NCI-H1436 (cell line): Measurements from ENCODE around the gene CRY2.
A peak's percentile ranks its signal among the peaks of the same experiment; 100 is the strongest.
"Not testable (repeated sequence)": the region's sequence is repeated elsewhere in the genome, so short reads cannot be mapped to it uniquely, and the experiment has no call there.

Experiments used
- DNase-seq: peaks from one replicate; lab custom pipeline; 2025; lab: John Stamatoyannopoulos, UW

The CRY2 gene

DNA sequence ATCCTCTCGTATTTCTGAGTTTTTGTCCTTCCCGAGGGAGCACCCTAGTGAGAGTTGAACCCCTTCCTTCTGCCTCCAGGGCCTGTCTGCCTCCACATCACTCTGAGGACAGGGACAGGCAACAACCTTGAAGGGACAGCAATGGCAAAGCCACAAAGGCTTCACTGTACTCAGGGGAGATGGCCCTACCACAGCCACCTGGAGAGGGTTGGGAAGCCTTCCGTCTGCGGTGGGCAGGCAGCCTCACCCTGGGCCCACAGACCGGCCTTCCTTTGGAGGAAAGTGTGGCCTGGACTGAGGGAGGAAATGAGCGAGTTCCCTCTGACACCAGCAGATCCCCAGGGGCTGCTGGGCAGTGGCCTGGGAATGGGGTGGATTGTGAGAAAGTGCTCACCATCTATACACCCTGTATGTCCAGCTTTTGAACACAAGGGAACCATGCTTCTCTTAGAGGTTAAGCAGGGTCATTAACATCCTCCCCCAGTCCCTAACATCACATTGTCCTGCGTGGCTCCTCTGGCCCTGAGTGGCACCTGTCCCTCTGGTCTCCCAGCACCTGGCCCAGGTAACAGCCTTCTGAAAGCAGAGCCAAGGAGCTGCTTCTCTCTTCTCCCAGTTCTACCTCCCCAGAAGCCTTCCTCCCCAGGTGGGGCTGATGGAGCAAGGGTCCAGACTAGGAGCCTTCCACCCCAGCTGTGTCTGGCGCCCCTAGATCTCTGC, 35.5 kb upstream of the CRY2 start:
- no peak for DNase-seq

DNA sequence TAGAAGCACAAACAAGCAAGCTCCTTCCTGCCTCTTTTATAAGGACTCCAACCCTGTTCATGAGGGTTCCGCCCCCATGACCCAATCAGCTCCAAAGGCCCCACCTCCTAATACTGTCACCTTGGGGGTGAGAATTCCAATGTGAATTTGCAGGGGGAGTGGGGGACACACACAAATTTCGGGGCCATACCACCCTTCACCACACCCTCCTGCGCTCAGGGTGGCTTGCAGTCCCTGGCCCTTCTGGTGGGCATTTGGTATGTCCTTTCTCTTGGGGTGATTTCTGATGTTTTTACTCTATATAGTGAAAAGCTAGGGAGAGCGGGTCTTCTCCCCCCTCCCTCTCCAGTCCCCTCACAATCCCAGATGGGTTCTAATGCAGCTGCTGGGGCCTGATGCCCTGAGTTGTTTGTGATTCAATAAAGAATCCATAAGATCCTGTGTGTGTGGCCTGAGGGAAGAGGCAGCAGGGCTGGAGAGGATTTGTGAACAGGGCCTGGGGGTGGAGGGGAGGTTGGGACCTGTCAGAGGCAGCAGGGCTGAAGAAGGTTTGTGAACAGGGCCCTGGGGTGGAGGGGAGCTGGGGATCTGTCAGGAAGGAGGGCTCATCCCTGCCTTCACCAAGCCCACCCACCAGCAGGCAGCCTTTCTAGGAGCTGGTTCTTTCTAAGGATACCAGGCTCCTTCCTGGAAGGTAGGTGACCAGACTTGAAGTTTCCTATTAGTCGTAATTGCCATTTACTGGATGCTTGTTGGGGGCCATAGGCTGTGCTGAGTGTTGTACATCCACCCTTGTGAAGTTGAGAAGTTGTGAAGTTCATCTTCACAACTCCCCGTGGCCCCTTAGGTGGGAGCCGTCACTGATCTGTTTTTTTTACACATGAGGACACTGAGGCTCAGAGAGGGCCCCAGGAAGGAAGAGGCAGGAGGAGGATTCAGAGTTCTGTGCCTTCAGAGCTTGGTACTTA, 34.4 kb upstream of the CRY2 start:
- no peak for DNase-seq

- DNase-seq = no peak
Observed at GRCh38 chr11:45815747-45816146, 31.5 kb upstream of the CRY2 start.

- DNase-seq = no peak
Observed at GRCh38 chr11:45816614-45817013, 30.7 kb upstream of the CRY2 start.

- no peak for DNase-seq
Observed at GRCh38 chr11:45817191-45817590, 30.1 kb upstream of the CRY2 start.

DNA sequence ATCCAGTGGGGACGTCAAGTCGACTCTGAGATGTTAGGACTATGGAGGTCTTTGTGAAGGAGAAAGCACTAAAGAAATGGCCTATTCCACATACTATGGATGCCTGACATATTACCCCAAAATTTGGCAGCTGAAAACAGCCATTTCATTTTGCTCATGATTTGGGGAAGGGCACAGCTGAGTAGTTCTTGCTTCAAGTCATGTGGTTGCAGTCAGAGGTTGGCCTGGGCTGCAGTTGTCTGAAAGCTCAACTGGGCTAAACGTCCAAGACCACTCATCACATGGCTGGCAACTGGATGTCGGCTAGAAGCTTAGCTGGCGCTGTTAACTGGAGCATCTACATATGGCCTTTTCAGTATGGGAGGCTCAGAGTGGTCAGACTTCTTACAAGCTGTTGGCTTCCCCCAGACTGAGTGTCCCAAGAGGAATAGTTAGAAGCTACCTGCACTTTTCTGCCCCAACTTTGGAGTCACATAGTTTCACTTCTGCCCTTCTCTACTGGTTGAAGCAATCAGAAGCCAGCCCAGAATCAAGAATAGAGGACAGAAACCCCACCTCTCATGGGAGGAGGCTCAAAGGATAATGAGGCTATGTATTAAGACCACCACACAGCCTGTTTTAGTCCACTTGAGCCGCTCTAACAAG, 28.2 kb upstream of the CRY2 start:
- no peak for DNase-seq

GRCh38 chr11:45820211-45820857, 26.9 kb upstream of the CRY2 start:
- no peak for DNase-seq

GRCh38 chr11:45826492-45826891, 20.8 kb upstream of the CRY2 start:
- not testable (repeated sequence) for DNase-seq

DNA sequence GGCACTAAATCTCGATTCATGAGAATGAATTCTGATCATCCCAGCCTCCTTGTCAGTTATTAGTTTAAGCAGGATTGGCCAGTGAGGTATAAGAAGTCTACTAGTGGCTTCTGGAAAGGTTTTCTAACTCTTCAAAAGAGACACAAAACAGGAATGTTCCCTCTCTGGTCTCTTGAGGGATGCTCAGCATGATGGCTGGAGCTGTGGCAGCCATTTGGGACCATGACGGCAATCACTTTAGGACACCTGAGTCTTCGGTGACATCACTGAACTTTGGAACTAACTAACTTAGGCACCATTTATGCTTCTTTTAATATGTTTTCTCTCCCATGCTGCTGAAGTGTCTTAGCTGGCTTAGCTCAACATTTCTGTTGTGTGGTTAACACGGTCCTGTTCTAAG, 20.2 kb upstream of the CRY2 start:
- no peak for DNase-seq

GRCh38 chr11:45828996-45829395, 18.3 kb upstream of the CRY2 start:
- no peak for DNase-seq

GRCh38 chr11:45830596-45830995, 16.7 kb upstream of the CRY2 start:
- DNase-seq = no peak

GRCh38 chr11:45832811-45833441, 14.3 kb upstream of the CRY2 start:
- DNase-seq = no peak

- DNase-seq = no peak
Observed at GRCh38 chr11:45833761-45834160, 13.5 kb upstream of the CRY2 start.

- no peak for DNase-seq
Observed at GRCh38 chr11:45834298-45834756, 12.9 kb upstream of the CRY2 start.

DNA sequence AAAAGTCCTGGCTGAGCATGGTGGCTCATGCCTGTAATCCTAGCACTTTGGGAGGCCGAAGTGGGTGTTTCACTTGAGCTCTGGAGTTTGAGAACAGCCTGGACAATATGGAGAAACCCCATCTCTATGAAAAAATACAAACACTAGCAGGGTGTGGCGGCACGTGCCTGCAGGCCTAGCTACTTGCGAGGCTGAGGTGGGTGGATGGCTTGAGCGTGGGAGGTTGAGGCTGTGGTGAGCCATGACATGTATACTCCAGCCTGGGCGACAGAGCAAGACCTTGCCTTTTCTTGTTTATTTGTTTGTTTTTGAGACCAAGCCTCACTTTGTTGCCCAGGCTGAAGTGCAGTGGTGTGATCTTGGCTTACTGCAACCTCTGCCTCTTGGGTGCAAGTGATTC, 8.1 kb upstream of the CRY2 start:
- no peak for DNase-seq

DNA sequence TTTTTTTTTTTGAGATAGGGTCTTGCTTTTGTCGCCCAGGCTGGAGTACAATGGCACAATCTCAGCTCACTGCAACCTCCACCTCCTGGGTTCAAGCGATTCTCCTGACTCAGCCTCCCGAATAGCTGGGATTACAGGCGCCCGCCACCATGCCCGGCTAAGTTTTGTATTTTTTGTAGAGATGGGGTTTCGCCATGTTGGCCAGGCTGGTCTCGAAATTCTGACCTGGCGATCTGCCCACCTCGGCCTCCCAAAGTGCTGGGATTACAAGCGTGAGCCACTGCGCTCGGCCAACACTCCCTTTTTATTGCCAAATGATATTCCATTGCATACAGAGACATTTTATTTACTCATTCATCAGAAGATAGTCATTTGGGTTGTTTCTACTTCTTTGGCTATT, 7.0 kb upstream of the CRY2 start:
- DNase-seq = not testable (repeated sequence)

DNA sequence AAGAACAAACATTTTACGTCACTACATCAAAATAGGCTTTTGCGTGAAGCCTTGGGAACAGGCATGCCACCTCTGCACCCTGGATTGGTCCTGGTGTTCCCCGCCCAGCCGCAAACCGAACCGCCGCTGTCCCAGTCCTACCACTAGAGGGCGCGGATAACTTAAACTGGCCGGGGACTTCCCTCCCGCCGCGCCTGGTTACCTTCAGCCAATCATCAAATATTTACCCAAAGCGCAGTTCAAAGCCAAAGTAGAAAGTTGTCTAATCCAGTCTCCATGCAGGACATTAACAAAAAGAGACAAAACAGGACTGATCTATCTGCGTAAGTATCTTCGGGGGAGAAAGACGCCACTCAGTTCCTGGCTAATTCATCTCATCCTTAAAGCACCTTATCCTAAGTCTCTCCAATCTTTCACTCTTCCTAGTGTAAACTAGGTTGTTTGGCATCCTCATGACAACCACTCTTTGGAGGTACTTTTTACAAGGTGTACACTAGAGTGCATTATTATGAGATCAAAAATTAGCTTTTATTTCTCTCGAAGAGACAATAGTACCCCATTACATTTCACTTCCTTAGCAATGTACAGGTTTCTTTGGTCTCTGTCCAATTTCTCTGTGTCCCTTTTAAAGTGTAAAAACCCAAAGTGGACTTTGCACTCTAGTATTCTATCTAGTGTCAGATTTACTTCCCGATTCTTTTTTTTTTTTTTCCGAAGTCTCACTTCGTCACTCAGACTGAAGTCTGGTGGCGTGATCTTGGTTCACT, 3.9 kb upstream of the CRY2 start:
- DNase-seq = peak; percentile 80

DNA sequence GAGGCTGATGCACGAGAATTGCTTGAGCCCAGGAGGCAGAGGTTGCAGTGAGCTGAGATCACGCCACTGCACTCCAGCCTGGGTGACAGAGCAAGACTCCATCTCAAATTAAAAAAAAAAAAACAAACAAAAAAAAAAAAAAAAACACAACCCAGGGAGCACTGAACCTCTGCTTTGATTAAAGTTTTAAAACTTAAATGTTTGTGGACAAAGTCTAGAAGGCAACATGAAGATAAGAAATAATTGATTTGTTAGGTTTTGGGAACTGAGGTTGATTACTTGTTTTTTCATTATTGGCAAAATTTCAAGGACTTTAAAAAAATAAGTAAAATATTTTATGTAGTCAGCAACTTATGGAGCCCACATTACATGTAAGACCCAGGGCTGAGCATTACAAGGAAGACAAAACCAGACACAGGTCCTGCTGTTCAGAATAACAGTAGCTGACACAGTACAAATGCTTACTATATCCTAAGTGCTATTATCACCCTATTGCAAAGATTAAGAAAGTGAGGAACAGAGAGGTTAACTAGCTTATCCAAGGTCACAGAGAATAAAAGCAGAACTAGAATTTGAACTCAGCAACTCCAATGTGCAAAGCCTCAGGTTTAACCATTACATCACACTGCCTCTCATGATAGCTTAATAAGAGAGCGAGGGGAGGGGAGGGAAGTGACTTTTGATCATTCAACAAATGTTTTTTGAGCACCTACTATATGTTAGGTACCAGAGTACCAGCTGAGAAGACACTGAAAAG, 2.3 kb upstream of the CRY2 start:
- DNase-seq = no peak

- no peak for DNase-seq
Observed at GRCh38 chr11:45846174-45846675, 1.1 kb upstream of the CRY2 start.

GRCh38 chr11:45847911-45848316, 639 bp downstream of the CRY2 start:
- DNase-seq = peak; percentile 17
